SK-N-SH treated with all-trans-retinoic acid at 6 μM for 48 hours (cell line): ENCODE data around the gene MLXIP.

Experiments
- ATAC-seq: fragments of 200-7000 bp; cut with Tn5 transposase; 3 replicates; pipeline ENCODE4 v1.9.1; 2020; ENCODE audit warnings: mild to moderate bottlenecking, moderate library complexity
- ARNTL ChIP-seq: fragments of 450-650 bp; formaldehyde crosslinking; IDR thresholded peaks from 2 replicates; pipeline ENCODE4 v1.5.0; 2020; ENCODE audit warnings: low read depth, mild to moderate bottlenecking, moderate library complexity, borderline replicate concordance
- BACH2 ChIP-seq: fragments of 250-450 bp; sonication (Bioruptor Pico); IDR thresholded peaks from 2 replicates; pipeline ENCODE4 v1.9.0; 2021; ENCODE audit warnings: mild to moderate bottlenecking, borderline replicate concordance
- CSDC2 ChIP-seq: fragments of 250-450 bp; sonication (Bioruptor Pico); IDR thresholded peaks from 2 replicates; pipeline ENCODE4 v1.5.0; 2020; ENCODE audit warnings: mild to moderate bottlenecking, moderate library complexity
- ESRRG ChIP-seq: fragments of 250-450 bp; sonication (Bioruptor Pico); IDR thresholded peaks from 2 replicates; pipeline ENCODE4 v1.6.1; 2021; ENCODE audit warnings: mild to moderate bottlenecking
- GLIS3 ChIP-seq: fragments of 250-450 bp; sonication (Bioruptor Pico); IDR thresholded peaks from 2 replicates; pipeline ENCODE4 v1.5.0; 2020; ENCODE audit warnings: mild to moderate bottlenecking, moderate library complexity
- ISL1 ChIP-seq: fragments of 250-450 bp; sonication (Bioruptor Pico); IDR thresholded peaks from 2 replicates; pipeline ENCODE4 v2.1.2; 2022; ENCODE audit warnings: mild to moderate bottlenecking, moderate library complexity
- OSR1 ChIP-seq: fragments of 250-450 bp; sonication (Bioruptor Pico); IDR thresholded peaks from 2 replicates; pipeline ENCODE4 v1.8.0; 2022; ENCODE audit warnings: moderate library complexity, mild to moderate bottlenecking, inconsistent platforms
- PPARA ChIP-seq: fragments of 250-450 bp; sonication (Bioruptor Pico); IDR thresholded peaks from 2 replicates; pipeline ENCODE4 v1.5.0; 2020; ENCODE audit warnings: mild to moderate bottlenecking, borderline replicate concordance
- RARB ChIP-seq: fragments of 250-450 bp; sonication (Bioruptor Pico); IDR thresholded peaks from 2 replicates; pipeline ENCODE4 v1.8.0; 2021; ENCODE audit warnings: mild to moderate bottlenecking, moderate library complexity
- SNAI2 ChIP-seq: fragments of 250-450 bp; sonication (Bioruptor Pico); IDR thresholded peaks from 2 replicates; pipeline ENCODE4 v1.5.0; 2020; ENCODE audit warnings: mild to moderate bottlenecking, moderate library complexity
- TCF4 ChIP-seq: fragments of 250-450 bp; sonication (Bioruptor Pico); IDR thresholded peaks from 2 replicates; pipeline ENCODE4 v1.8.0; 2021; ENCODE audit warnings: mild to moderate bottlenecking, moderate library complexity, borderline replicate concordance
- TOX ChIP-seq: fragments of 250-450 bp; sonication (Bioruptor Pico); IDR thresholded peaks from 2 replicates; pipeline ENCODE4 v1.8.0; 2021; ENCODE audit warnings: mild to moderate bottlenecking, moderate library complexity, borderline replicate concordance
- ZFP3 ChIP-seq: fragments of 250-450 bp; sonication (Bioruptor Pico); IDR thresholded peaks from 2 replicates; pipeline ENCODE4 v1.5.0; 2020; ENCODE audit warnings: mild to moderate bottlenecking, moderate library complexity
- ZFP30 ChIP-seq: fragments of 450-650 bp; formaldehyde crosslinking; IDR thresholded peaks from 2 replicates; pipeline ENCODE4 v1.5.0; 2022; ENCODE audit warnings: mild to moderate bottlenecking, moderate library complexity
- ZNF565 ChIP-seq: fragments of 450-650 bp; formaldehyde crosslinking; conservative IDR thresholded peaks from 2 replicates; pipeline ENCODE4 v1.5.0; 2020; ENCODE audit warnings: low read depth, mild to moderate bottlenecking, moderate library complexity
- ZNF70 ChIP-seq: fragments of 450-650 bp; formaldehyde crosslinking; IDR thresholded peaks from 2 replicates; pipeline ENCODE4 v1.5.0; 2020; ENCODE audit warnings: mild to moderate bottlenecking, moderate library complexity
- TF ChIP-seq, protein P1 (sequence below): fragments of 250-450 bp; sonication (Bioruptor Pico); IDR thresholded peaks from 2 replicates; pipeline ENCODE4 v1.5.1; 2021; ENCODE audit warnings: mild to moderate bottlenecking, moderate library complexity
- TF ChIP-seq, protein P2 (sequence below): fragments of 250-450 bp; sonication (Bioruptor Pico); IDR thresholded peaks from 2 replicates; pipeline ENCODE4 v1.8.0; 2021; ENCODE audit warnings: low read depth, mild to moderate bottlenecking, moderate library complexity, borderline replicate concordance
- TF ChIP-seq, protein P3 (sequence below): fragments of 250-450 bp; sonication (Bioruptor Pico); IDR thresholded peaks from 2 replicates; pipeline ENCODE4 v1.8.0; 2020; ENCODE audit warnings: mild to moderate bottlenecking, moderate library complexity, borderline replicate concordance
- TF ChIP-seq, protein P4 (sequence below): fragments of 250-450 bp; sonication (Bioruptor Pico); IDR thresholded peaks from 2 replicates; pipeline ENCODE4 v1.5.1; 2020; ENCODE audit warnings: low read depth, mild to moderate bottlenecking, moderate library complexity

MLXIP gene

GRCh38 chr12:122166422-122167349 lies 88.1 kb downstream of the MLXIP start:
- TF ChIP-seq ZFP30 (CRISPR knock-in tag): no peak
- no peak for TF ChIP-seq ESRRG (CRISPR knock-in tag)
- TF ChIP-seq SNAI2 (CRISPR knock-in tag): no peak
- TF ChIP-seq, protein P1, sequence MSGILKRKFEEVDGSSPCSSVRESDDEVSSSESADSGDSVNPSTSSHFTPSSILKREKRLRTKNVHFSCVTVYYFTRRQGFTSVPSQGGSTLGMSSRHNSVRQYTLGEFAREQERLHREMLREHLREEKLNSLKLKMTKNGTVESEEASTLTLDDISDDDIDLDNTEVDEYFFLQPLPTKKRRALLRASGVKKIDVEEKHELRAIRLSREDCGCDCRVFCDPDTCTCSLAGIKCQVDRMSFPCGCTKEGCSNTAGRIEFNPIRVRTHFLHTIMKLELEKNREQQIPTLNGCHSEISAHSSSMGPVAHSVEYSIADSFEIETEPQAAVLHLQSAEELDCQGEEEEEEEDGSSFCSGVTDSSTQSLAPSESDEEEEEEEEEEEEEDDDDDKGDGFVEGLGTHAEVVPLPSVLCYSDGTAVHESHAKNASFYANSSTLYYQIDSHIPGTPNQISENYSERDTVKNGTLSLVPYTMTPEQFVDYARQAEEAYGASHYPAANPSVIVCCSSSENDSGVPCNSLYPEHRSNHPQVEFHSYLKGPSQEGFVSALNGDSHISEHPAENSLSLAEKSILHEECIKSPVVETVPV (CRISPR knock-in tag): no peak
- TF ChIP-seq CSDC2 (CRISPR knock-in tag): no peak
- TF ChIP-seq ARNTL (CRISPR knock-in tag): no peak
- TF ChIP-seq ZNF70 (CRISPR knock-in tag): no peak
- TF ChIP-seq BACH2 (CRISPR knock-in tag): no peak
- no peak for TF ChIP-seq RARB (CRISPR knock-in tag)
- TF ChIP-seq ISL1 (CRISPR knock-in tag): no peak
- TF ChIP-seq, protein P2, sequence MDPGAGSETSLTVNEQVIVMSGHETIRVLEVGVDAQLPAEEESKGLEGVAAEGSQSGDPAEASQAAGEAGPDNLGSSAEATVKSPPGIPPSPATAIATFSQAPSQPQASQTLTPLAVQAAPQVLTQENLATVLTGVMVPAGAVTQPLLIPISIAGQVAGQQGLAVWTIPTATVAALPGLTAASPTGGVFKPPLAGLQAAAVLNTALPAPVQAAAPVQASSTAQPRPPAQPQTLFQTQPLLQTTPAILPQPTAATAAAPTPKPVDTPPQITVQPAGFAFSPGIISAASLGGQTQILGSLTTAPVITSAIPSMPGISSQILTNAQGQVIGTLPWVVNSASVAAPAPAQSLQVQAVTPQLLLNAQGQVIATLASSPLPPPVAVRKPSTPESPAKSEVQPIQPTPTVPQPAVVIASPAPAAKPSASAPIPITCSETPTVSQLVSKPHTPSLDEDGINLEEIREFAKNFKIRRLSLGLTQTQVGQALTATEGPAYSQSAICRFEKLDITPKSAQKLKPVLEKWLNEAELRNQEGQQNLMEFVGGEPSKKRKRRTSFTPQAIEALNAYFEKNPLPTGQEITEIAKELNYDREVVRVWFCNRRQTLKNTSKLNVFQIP (CRISPR knock-in tag): no peak
- no peak for TF ChIP-seq TCF4 (CRISPR knock-in tag)
- TF ChIP-seq ZFP3 (CRISPR knock-in tag): no peak
- TF ChIP-seq ZNF565: no peak
- no peak for TF ChIP-seq TOX (CRISPR knock-in tag)
- TF ChIP-seq, protein P3, sequence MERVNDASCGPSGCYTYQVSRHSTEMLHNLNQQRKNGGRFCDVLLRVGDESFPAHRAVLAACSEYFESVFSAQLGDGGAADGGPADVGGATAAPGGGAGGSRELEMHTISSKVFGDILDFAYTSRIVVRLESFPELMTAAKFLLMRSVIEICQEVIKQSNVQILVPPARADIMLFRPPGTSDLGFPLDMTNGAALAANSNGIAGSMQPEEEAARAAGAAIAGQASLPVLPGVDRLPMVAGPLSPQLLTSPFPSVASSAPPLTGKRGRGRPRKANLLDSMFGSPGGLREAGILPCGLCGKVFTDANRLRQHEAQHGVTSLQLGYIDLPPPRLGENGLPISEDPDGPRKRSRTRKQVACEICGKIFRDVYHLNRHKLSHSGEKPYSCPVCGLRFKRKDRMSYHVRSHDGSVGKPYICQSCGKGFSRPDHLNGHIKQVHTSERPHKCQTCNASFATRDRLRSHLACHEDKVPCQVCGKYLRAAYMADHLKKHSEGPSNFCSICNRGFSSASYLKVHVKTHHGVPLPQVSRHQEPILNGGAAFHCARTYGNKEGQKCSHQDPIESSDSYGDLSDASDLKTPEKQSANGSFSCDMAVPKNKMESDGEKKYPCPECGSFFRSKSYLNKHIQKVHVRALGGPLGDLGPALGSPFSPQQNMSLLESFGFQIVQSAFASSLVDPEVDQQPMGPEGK (CRISPR knock-in tag): no peak
- TF ChIP-seq, protein P4, sequence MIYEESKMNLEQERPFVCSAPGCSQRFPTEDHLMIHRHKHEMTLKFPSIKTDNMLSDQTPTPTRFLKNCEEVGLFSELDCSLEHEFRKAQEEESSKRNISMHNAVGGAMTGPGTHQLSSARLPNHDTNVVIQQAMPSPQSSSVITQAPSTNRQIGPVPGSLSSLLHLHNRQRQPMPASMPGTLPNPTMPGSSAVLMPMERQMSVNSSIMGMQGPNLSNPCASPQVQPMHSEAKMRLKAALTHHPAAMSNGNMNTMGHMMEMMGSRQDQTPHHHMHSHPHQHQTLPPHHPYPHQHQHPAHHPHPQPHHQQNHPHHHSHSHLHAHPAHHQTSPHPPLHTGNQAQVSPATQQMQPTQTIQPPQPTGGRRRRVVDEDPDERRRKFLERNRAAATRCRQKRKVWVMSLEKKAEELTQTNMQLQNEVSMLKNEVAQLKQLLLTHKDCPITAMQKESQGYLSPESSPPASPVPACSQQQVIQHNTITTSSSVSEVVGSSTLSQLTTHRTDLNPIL: no peak
- ATAC-seq: no peak

GRCh38 chr12:122167356-122167925 lies 88.9 kb downstream of the MLXIP start:
- TF ChIP-seq, protein P1 (CRISPR knock-in tag): no peak
- no peak for TF ChIP-seq GLIS3 (CRISPR knock-in tag)
- no peak for TF ChIP-seq ZNF70 (CRISPR knock-in tag)
- no peak for TF ChIP-seq OSR1
- TF ChIP-seq, protein P4: no peak
- TF ChIP-seq, protein P2 (CRISPR knock-in tag): no peak
- no peak for TF ChIP-seq ZFP3 (CRISPR knock-in tag)
- TF ChIP-seq TCF4 (CRISPR knock-in tag): no peak
- TF ChIP-seq ISL1 (CRISPR knock-in tag): no peak
- TF ChIP-seq BACH2 (CRISPR knock-in tag): no peak
- no peak for TF ChIP-seq PPARA (CRISPR knock-in tag)
- no peak for ATAC-seq
